Esophagus squamous epithelium (tissue), 5 donors: Measurements from ENCODE around the gene SEMA5A. TPM values are rescaled to one million over a fixed set of nuclear protein-coding genes. Genes with fewer than 3 reads are reported as not detected.
A peak's percentile ranks its signal among the peaks of the same experiment; 100 is the strongest.
"Not testable (repeated sequence)": the region's sequence is repeated elsewhere in the genome, so short reads cannot be mapped to it uniquely, and the experiment has no call there.

ENCODE experiments used
- DNase-seq: peaks from one replicate; lab custom pipeline; 2025; lab: John Stamatoyannopoulos, UW
- H3K27ac ChIP-seq, 4 donors: fragments of 200-600 bp; sonication (generic); one replicate each; pipeline ENCODE4 v1.5.1; 2016 to 2019; ENCODE audit warnings: mild to moderate bottlenecking in 1 of 4
- H3K27me3 ChIP-seq, 4 donors: fragments of 200-600 bp; sonication (generic); 1 replicate in 3 of 4; 2 replicates in 1 of 4; pipeline versions ENCODE4 v1.5.1 to v1.6.0; 2017 to 2021; ENCODE audit warnings: antibody characterized with exemption in 1 of 4
- H3K36me3 ChIP-seq, 3 donors: fragments of 200-600 bp; sonication (generic); one replicate each; pipeline ENCODE4 v1.5.1; 2016 to 2019
- H3K4me1 ChIP-seq, 3 donors: fragments of 200-600 bp; sonication (generic); one replicate each; pipeline ENCODE4 v1.5.1; 2017 to 2019
- H3K4me3 ChIP-seq, 4 donors: fragments of 200-600 bp; sonication (generic); 1 replicate in 3 of 4; 2 replicates in 1 of 4; pipeline ENCODE4 v1.5.1; 2016 to 2019; ENCODE audit warnings: mild to moderate bottlenecking in 2 of 4, moderate library complexity in 1 of 4
- H3K9me3 ChIP-seq, 3 donors: fragments of 200-600 bp; sonication (generic); one replicate each; pipeline ENCODE4 v1.5.1; 2016 to 2019
- CTCF ChIP-seq, 6 experiments: fragments of 450-650 bp in 4 of 6; fragments of 200-600 bp in 2 of 6; sonication (generic) in 2 of 6; IDR thresholded peaks; one replicate each; pipeline ENCODE4 v1.5.1; 2016 to 2019; ENCODE audit warnings: antibody characterized with exemption in 6 of 6, mild to moderate bottlenecking in 4 of 6, moderate library complexity in 4 of 6
- POLR2A ChIP-seq, 4 donors: fragments of 450-650 bp; IDR thresholded peaks; one replicate each; pipeline ENCODE4 v1.6.1; 2017; ENCODE audit warnings: antibody characterized with exemption in 4 of 4, mild to moderate bottlenecking in 4 of 4, moderate library complexity in 3 of 4
- WGBS, 2 donors: methylation state at CpG; one replicate each; pipeline ENCODE4 v1.1.5; 2018; 5-methylcytosine and 5-hydroxymethylcytosine counted together
- intact Hi-C: fragments of 100-400 bp; cut with DNase I; formaldehyde crosslinking; loops from one replicate; pipeline ENCODE4 v1.15.0; 2022
- total RNA-seq, 4 donors: library from RNA; depleted of rRNA; stranded (reverse); fragments of >200 nt; gene quantifications; one replicate each; pipeline ENCODE4 v1.1.0, GENCODE V29; 2016
- donor health status: DM: yes; HTN: yes; CAD: no.

Gene SEMA5A
- total RNA-seq, 4 donors from 2014 or later = 3.9 to 9.4 (median 8.4) TPM

GRCh38 chr5:9362600-9362999 is 183.3 kb downstream of the SEMA5A start:
- Histone ChIP-seq H3K27ac (no peak overlapping the region), H3K9me3 (no peaks in the 10 kb centered on the region), H3K36me3 (no peaks in the 10 kb centered on the region), H3K27me3 (no peaks in the 10 kb centered on the region), H3K4me3 (no peak overlapping the region), H3K4me1 (no peaks in the 10 kb centered on the region)
- no peak for TF ChIP-seq POLR2A (IDR thresholded peaks at IDR 0.05)
- TF ChIP-seq CTCF (IDR thresholded peaks at IDR 0.05) = no peak
- 47 to 78% methylated on average over 3 of the region's 3 CpGs for WGBS, 2 donors
- intact Hi-C loops = no loop called here
- no peak for DNase-seq

- H3K27me3 ChIP-seq = no peaks in the 10 kb centered on the region
- no peak overlapping the region for H3K4me3 ChIP-seq
- no peak for DNase-seq
- H3K4me1 ChIP-seq = no peaks in the 10 kb centered on the region
- no peaks in the 10 kb centered on the region for H3K9me3 ChIP-seq
- intact Hi-C loops = no loop called here
- TF ChIP-seq CTCF (IDR thresholded peaks at IDR 0.05) (peak in 5 of 6 experiments; percentile 57 to 80 (median 60)), POLR2A (IDR thresholded peaks at IDR 0.05) (no peak)
- no peak overlapping the region for H3K27ac ChIP-seq
- 49 to 51% methylated on average over 8 of the region's 8 CpGs for WGBS, 2 donors
- H3K36me3 ChIP-seq = no peaks in the 10 kb centered on the region
These were observed 184.0 kb downstream of the SEMA5A start for GRCh38 chr5:9361835-9362234.

- Histone ChIP-seq H3K4me3 (no peak overlapping the region), H3K4me1 (peaks cover 0 to 12% (median 4%) of the 10 kb centered on the region in 3 donors), H3K27me3 (no peaks in the 10 kb centered on the region), H3K36me3 (no peaks in the 10 kb centered on the region), H3K9me3 (no peaks in the 10 kb centered on the region), H3K27ac (no peak overlapping the region)
- intact Hi-C loops = loop anchor here (5.0 kb wide), 1 partner anchor 183 kb away; no protein-coding TSS in a partner anchor
- WGBS, 2 donors = 65 to 83% methylated on average over 2 of the region's 2 CpGs
- no peak for DNase-seq
- TF ChIP-seq POLR2A (IDR thresholded peaks at IDR 0.05) (no peak), CTCF (IDR thresholded peaks at IDR 0.05) (no peak)
These were observed 186.8 kb downstream of the SEMA5A start for GRCh38 chr5:9358961-9359685.

- H3K4me3 ChIP-seq = no peak overlapping the region
- intact Hi-C loops = loop anchor here (5.0 kb wide), 1 partner anchor 186 kb away; no protein-coding TSS in a partner anchor
- TF ChIP-seq POLR2A (IDR thresholded peaks at IDR 0.05) (no peak), CTCF (IDR thresholded peaks at IDR 0.05) (no peak)
- H3K36me3 ChIP-seq = no peaks in the 10 kb centered on the region
- H3K4me1 ChIP-seq = peaks cover 0 to 12% (median 6%) of the 10 kb centered on the region in 3 donors
- no peaks in the 10 kb centered on the region for H3K27me3 ChIP-seq
- H3K9me3 ChIP-seq = no peaks in the 10 kb centered on the region
- WGBS, 2 donors = 25 to 26% methylated on average over 5 of the region's 5 CpGs
- no peak overlapping the region for H3K27ac ChIP-seq
- no peak for DNase-seq
These were observed 189.5 kb downstream of the SEMA5A start for GRCh38 chr5:9356351-9356825.

- 55 to 62% methylated on average over 7 of the region's 7 CpGs for WGBS, 2 donors
These were observed 191.4 kb downstream of the SEMA5A start for GRCh38 chr5:9354336-9355081.

GRCh38 chr5:9353048-9353447 is 192.8 kb downstream of the SEMA5A start:
- intact Hi-C loops, H3K36me3 ChIP-seq, DNase-seq, H3K27ac ChIP-seq, H3K9me3 ChIP-seq, H3K27me3 ChIP-seq, H3K4me3 ChIP-seq: not testable (repeated sequence)
- H3K4me1 ChIP-seq = peaks cover 0 to 23% (median 9%) of the 10 kb centered on the region in 3 donors

More at GRCh38 chr5:9354336-9355081, 191.4 kb downstream of the SEMA5A start:
- Histone ChIP-seq H3K27me3 (no peaks in the 10 kb centered on the region), H3K9me3 (no peaks in the 10 kb centered on the region), H3K36me3 (no peaks in the 10 kb centered on the region), H3K27ac (peak overlapping the region in 2 of 4 donors; percentile 30 to 46), H3K4me3 (no peak overlapping the region), H3K4me1 (peaks cover 0 to 12% (median 6%) of the 10 kb centered on the region in 3 donors)
- no peak for DNase-seq
- intact Hi-C loops = loop anchor here (5.0 kb wide), 1 partner anchor 188 kb away; no protein-coding TSS in a partner anchor
- TF ChIP-seq CTCF (IDR thresholded peaks at IDR 0.05) (no peak), POLR2A (IDR thresholded peaks at IDR 0.05) (no peak)
